Gastrocnemius medialis (tissue), 4 donors: ENCODE results near the gene TMEM234. TPM values are rescaled to one million over a fixed set of nuclear protein-coding genes. Genes with fewer than 3 reads are reported as not detected.

Experiments used
- ATAC-seq, 2 donors: fragments of 150-250 bp; one replicate each; pipeline ENCODE4 v1.9.1; 2016
- DNase-seq, 2 donors: peaks; one replicate each; pipeline ENCODE4 v3.0.0-alpha.2; 2019
- H3K27ac ChIP-seq, 4 donors: fragments of 200-600 bp; sonication (generic); 1 replicate in 1 of 4; 2 replicates in 3 of 4; pipeline ENCODE4 v1.5.1; 2016 to 2018; ENCODE audit warnings: mild to moderate bottlenecking in 2 of 4, moderate library complexity in 1 of 4
- H3K27me3 ChIP-seq, 3 donors: fragments of 200-600 bp; sonication (generic) in 2 of 3; 1 replicate in 1 of 3; 2 replicates in 2 of 3; pipeline versions ENCODE4 v1.5.1 to v1.6.0; 2016 to 2019; ENCODE audit warnings: mild to moderate bottlenecking in 1 of 3, moderate library complexity in 1 of 3
- H3K36me3 ChIP-seq, 2 donors: fragments of 200-600 bp; sonication (generic) in 1 of 2; one replicate each; pipeline ENCODE4 v1.5.1; 2017 to 2018
- H3K4me1 ChIP-seq, 2 donors: fragments of 200-600 bp; sonication (generic) in 1 of 2; one replicate each; pipeline ENCODE4 v1.5.1; 2016 to 2017; ENCODE audit warnings: mild to moderate bottlenecking in 2 of 2
- H3K4me3 ChIP-seq, 4 donors: fragments of 200-600 bp; sonication (generic) in 3 of 4; 1 replicate in 1 of 4; 2 replicates in 3 of 4; pipeline ENCODE4 v1.5.1; 2016 to 2019; ENCODE audit warnings: mild to moderate bottlenecking in 2 of 4
- H3K9me3 ChIP-seq, 3 donors: fragments of 200-600 bp; sonication (generic) in 2 of 3; 1 replicate in 1 of 3; 2 replicates in 2 of 3; pipeline ENCODE4 v1.5.1; 2016 to 2019
- POLR2A ChIP-seq, 2 donors: fragments of 450-650 bp; IDR thresholded peaks; one replicate each; pipeline ENCODE4 v1.6.1; 2017; ENCODE audit warnings: antibody characterized with exemption in 2 of 2, mild to moderate bottlenecking in 2 of 2, moderate library complexity in 2 of 2
- in situ Hi-C, 4 donors: fragments of 200-750 bp; cut with MboI; loops; one replicate each; pipeline versions ENCODE4 v1.15.0 to v1.8.0; 2017; ENCODE audit warnings: low sequenced_read_pairs in 4 of 4
- intact Hi-C: fragments of 100-400 bp; cut with DNase I; formaldehyde crosslinking; loops from one replicate; pipeline ENCODE4 v1.15.1; 2023; ENCODE audit warnings: low total_unique reads
- total RNA-seq, 4 donors: library from RNA; depleted of rRNA; stranded (reverse); fragments of >200 nt; gene quantifications; one replicate each; pipeline versions ENCODE4 v1.1.0 to v1.2.3, GENCODE V29; 2016
- TF ChIP-seq, protein P1 (sequence below), 5 experiments: fragments of 450-650 bp in 3 of 5; fragments of 200-600 bp in 2 of 5; sonication (generic) in 2 of 5; IDR thresholded peaks in 4 of 5; conservative IDR thresholded peaks in 1 of 5; 1 replicate in 4 of 5; 2 replicates in 1 of 5; pipeline ENCODE4 v1.5.1; 2016 to 2019; ENCODE audit warnings: antibody characterized with exemption in 5 of 5, mild to moderate bottlenecking in 3 of 5, moderate library complexity in 3 of 5

The TMEM234 gene
- total RNA-seq, 4 donors from 2014 or later, result 1.6 to 4.6 (median 4.4) TPM

DNA sequence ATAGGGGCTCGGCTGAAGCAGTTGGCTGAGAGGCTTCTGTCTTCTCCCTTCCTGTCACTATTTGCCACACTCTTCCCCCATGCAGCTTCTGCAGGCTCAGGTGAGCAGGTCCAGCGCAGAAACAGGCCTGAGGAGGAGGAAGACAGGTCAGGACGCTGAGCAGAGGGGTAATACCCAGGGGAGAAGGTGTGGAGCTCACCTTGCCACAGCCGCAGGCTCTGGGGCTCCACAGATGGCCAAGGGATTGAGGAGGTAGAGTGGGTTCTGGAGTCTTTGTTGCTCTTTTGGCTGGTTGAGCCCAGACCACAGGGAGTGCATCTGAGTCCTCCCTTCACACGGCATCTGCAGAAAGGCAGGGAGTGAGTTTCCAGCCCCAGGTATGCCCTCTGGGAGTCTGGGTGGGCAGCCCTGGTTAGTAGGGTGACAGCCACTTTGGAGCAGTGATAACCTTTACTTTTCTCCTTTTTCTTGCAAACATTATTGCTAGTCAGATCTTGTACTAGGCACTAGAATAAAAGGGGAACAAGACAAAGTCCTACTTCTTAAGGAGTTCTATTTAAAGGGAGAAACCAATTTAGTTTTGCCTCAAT, 9.8 kb upstream of the TMEM234 start:
- intact Hi-C loops (no loop called here), in situ Hi-C loops (no loop called here)
- ATAC-seq (no peak), DNase-seq (no peak)
- no peaks in the 10 kb centered on the region for H3K9me3 ChIP-seq
- no peak overlapping the region for H3K27ac ChIP-seq
- H3K27me3 ChIP-seq, result no peaks in the 10 kb centered on the region
- peaks cover 0 to 64% of the 10 kb centered on the region in 2 donors for H3K36me3 ChIP-seq
- no peaks in the 10 kb centered on the region for H3K4me1 ChIP-seq
- H3K4me3 ChIP-seq, result no peak overlapping the region
- TF ChIP-seq, protein P1, sequence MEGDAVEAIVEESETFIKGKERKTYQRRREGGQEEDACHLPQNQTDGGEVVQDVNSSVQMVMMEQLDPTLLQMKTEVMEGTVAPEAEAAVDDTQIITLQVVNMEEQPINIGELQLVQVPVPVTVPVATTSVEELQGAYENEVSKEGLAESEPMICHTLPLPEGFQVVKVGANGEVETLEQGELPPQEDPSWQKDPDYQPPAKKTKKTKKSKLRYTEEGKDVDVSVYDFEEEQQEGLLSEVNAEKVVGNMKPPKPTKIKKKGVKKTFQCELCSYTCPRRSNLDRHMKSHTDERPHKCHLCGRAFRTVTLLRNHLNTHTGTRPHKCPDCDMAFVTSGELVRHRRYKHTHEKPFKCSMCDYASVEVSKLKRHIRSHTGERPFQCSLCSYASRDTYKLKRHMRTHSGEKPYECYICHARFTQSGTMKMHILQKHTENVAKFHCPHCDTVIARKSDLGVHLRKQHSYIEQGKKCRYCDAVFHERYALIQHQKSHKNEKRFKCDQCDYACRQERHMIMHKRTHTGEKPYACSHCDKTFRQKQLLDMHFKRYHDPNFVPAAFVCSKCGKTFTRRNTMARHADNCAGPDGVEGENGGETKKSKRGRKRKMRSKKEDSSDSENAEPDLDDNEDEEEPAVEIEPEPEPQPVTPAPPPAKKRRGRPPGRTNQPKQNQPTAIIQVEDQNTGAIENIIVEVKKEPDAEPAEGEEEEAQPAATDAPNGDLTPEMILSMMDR (IDR thresholded peaks at IDR 0.05 in 4 of 5, conservative IDR thresholded peaks at IDR 0.05 in 1 of 5), result no peak
- no peak for TF ChIP-seq POLR2A (IDR thresholded peaks at IDR 0.05)

DNA sequence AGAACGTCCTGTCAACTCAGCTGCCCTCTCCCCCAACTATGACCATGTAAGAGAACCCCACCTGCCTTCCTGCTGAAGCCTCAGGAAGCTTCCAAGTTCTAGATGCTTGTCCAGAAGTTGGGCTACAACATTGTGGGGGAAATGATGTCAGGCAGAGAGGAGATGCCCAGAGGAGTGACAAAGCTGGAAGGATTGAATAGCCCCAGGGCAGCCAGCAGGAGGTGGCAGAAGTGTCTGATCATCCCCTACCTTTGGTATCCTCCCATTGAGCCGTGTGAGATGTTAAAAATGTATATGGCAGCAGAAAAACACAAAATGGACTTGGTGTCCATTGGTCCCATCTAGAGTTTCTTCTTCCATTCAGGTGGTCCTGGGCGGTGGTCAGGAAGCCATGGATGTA, 6.6 kb upstream of the TMEM234 start:
- TF ChIP-seq, protein P1 (IDR thresholded peaks at IDR 0.05 in 4 of 5, conservative IDR thresholded peaks at IDR 0.05 in 1 of 5), result no peak
- TF ChIP-seq POLR2A (IDR thresholded peaks at IDR 0.05), result no peak
- DNase-seq, result no peak
- intact Hi-C loops (loop anchor here (10.0 kb wide), 1 partner anchor 124 kb away; the partner anchor contains the start of gene KPNA6), in situ Hi-C loops (no loop called here)
- no peaks in the 10 kb centered on the region for H3K27me3 ChIP-seq
- peaks cover 3 to 12% of the 10 kb centered on the region in 2 donors for H3K4me1 ChIP-seq
- ATAC-seq, result no peak
- no peak overlapping the region for H3K27ac ChIP-seq
- H3K4me3 ChIP-seq, result no peak overlapping the region
- no peaks in the 10 kb centered on the region for H3K9me3 ChIP-seq
- peaks cover 3 to 95% of the 10 kb centered on the region in 2 donors for H3K36me3 ChIP-seq

DNA sequence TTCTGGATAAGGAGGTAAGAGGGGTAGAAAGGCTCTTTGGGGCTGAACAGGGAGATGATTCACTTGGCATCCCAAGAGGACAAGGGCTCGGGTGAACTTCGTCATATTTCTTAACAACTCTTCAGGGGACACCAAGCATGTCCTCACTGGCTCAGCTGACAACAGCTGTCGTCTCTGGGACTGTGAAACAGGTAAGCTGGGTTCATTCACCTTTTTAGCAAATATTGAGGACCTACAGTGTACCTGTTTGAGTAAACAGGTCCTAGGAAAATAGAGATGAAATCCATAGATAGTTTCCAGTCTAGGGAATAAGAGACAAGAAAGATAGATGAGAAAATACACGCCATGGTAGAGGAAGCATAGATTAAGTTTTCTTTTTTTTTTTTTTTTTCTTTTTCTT, 2.1 kb upstream of the TMEM234 start:
- Histone ChIP-seq H3K4me1 (peaks cover 23 to 28% of the 10 kb centered on the region in 2 donors), H3K27ac (peak overlapping the region in 3 of 4 donors; percentile 87 to 97 (median 91)), H3K9me3 (no peaks in the 10 kb centered on the region), H3K27me3 (no peaks in the 10 kb centered on the region), H3K4me3 (no peak overlapping the region), H3K36me3 (peaks cover 3 to 62% of the 10 kb centered on the region in 2 donors)
- ATAC-seq, result no peak
- intact Hi-C loops (loop anchor here (10.0 kb wide), 1 partner anchor 119 kb away; the partner anchor contains the start of gene KPNA6), in situ Hi-C loops (no loop called here)
- TF ChIP-seq, protein P1 (IDR thresholded peaks at IDR 0.05 in 4 of 5, conservative IDR thresholded peaks at IDR 0.05 in 1 of 5), result no peak
- no peak for TF ChIP-seq POLR2A (IDR thresholded peaks at IDR 0.05)
- no peak for DNase-seq

DNA sequence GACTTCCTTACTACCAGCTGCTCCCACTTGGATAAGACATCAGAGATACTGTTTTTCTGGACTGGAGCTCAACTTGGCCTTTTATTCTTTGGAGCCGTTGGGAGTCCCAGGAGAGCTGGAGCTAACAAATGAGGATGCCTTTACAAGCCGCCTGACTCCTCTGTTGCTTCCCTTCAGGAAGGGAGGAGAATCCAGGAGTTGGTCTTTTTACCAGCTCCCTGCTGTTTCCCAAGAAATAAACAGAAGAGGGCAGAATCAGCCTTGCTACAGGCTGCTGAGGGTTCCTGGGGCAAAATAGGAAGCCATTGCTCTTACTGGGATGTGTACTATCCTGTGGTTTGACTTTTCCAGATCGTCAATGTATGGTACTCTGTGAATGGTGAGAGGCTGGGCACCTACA, 1.5 kb upstream of the TMEM234 start:
- Histone ChIP-seq H3K27me3 (no peaks in the 10 kb centered on the region), H3K4me3 (peak overlapping the region in 3 of 4 donors; percentile 72 to 99 (median 95)), H3K27ac (peak overlapping the region; percentile 87 to 97 (median 90)), H3K9me3 (no peaks in the 10 kb centered on the region), H3K36me3 (peaks cover 3 to 58% of the 10 kb centered on the region in 2 donors), H3K4me1 (peaks cover 23 to 28% of the 10 kb centered on the region in 2 donors)
- in situ Hi-C loops (no loop called here), intact Hi-C loops (loop anchor here (2.0 to 10.0 kb wide), 2 partner anchors 17 to 119 kb away; partner anchors contain the start of gene KPNA6)
- DNase-seq, result no peak
- no peak for ATAC-seq
- TF ChIP-seq POLR2A (IDR thresholded peaks at IDR 0.05), result no peak
- TF ChIP-seq, protein P1 (IDR thresholded peaks at IDR 0.05 in 4 of 5, conservative IDR thresholded peaks at IDR 0.05 in 1 of 5), result no peak
